Fibroblast of lung (primary cell): ENCODE measurements around the gene NAA10. TPM values are rescaled to one million over a fixed set of nuclear protein-coding genes. Genes with fewer than 3 reads are reported as not detected.

ENCODE experiments used
- DNase-seq, 2 donors: peaks; one replicate each; pipeline versions ENCODE4 v3.0.0 to v3.0.0-alpha.2; 2010; ENCODE audit warnings: low read depth in 2 of 2
- H2AFZ ChIP-seq: 2 replicates; pipeline ENCODE4 v1.5.1; 2012; ENCODE audit warnings: low read length, control low read depth, inconsistent platforms
- H3K27ac ChIP-seq: 2 replicates; pipeline ENCODE4 v1.5.1; 2011; ENCODE audit warnings: low read length, control low read depth; ENCODE audit not compliant: insufficient read depth
- H3K27me3 ChIP-seq: 2 replicates; pipeline ENCODE4 v1.5.1; 2011; ENCODE audit warnings: mild to moderate bottlenecking, low read length; ENCODE audit not compliant: control insufficient read depth, insufficient read depth
- H3K36me3 ChIP-seq: 2 replicates; pipeline ENCODE4 v1.5.1; 2011; ENCODE audit warnings: low read length; ENCODE audit not compliant: control insufficient read depth, insufficient read depth
- H3K4me1 ChIP-seq: 2 replicates; pipeline ENCODE4 v1.5.1; 2011; ENCODE audit warnings: low read length; ENCODE audit not compliant: control insufficient read depth, insufficient read depth; ENCODE audit errors: extremely low read depth
- H3K4me2 ChIP-seq: 2 replicates; pipeline ENCODE4 v1.5.1; 2011; ENCODE audit warnings: low read length, control low read depth; ENCODE audit not compliant: insufficient read depth; ENCODE audit errors: extremely low read depth
- H3K4me3 ChIP-seq, 4 experiments: fragments of 200-600 bp in 1 of 4; sonication (generic) in 1 of 4; replicated peaks in 1 of 4; 2 replicates each; pipeline ENCODE4 v1.5.1; 2011 to 2016; ENCODE audit warnings: low read length in 4 of 4, low read depth in 3 of 4, mild to moderate bottlenecking in 3 of 4, control low read depth in 2 of 4, inconsistent platforms in 1 of 4, mixed read lengths in 1 of 4; ENCODE audit not compliant: insufficient read depth in 1 of 4; ENCODE audit errors: control extremely low read depth in 1 of 4
- H3K79me2 ChIP-seq: 2 replicates; pipeline ENCODE4 v1.5.1; 2012; ENCODE audit warnings: mild to moderate bottlenecking, low read length, inconsistent platforms; ENCODE audit not compliant: control insufficient read depth, insufficient read depth
- H3K9ac ChIP-seq: 2 replicates; pipeline ENCODE4 v1.5.1; 2011; ENCODE audit warnings: mild to moderate bottlenecking, low read length, control low read depth; ENCODE audit not compliant: insufficient read depth
- H3K9me3 ChIP-seq: 2 replicates; pipeline ENCODE4 v1.5.1; 2012; ENCODE audit warnings: low read depth, low read length; ENCODE audit not compliant: control insufficient read depth, insufficient read depth
- H4K20me1 ChIP-seq: 2 replicates; pipeline ENCODE4 v1.5.1; 2011; ENCODE audit warnings: low read length; ENCODE audit not compliant: control insufficient read depth, insufficient read depth; ENCODE audit errors: extremely low read depth
- EZH2 ChIP-seq: IDR thresholded peaks from 2 replicates; pipeline ENCODE4 v1.5.1; 2012; ENCODE audit warnings: low read length, control low read depth, mild to moderate bottlenecking; ENCODE audit errors: missing control alignments
- polyA plus RNA-seq, 2 donors: library from polyadenylated mRNA; depleted of rRNA in 1 of 2; stranded (reverse) in 1 of 2; unstranded in 1 of 2; fragments of >200 nt; gene quantifications; 2 replicates each; pipeline ENCODE4 v1.2.1, GENCODE V29; 2011 to 2012; ENCODE audit warnings: missing spikeins in 1 of 2
- total RNA-seq: library from RNA; depleted of rRNA; stranded (reverse); fragments of >200 nt; gene quantifications from 2 replicates; pipeline ENCODE4 v1.2.1, GENCODE V29; 2014
- TF ChIP-seq, protein P1 (sequence below), 2 donors: IDR thresholded peaks in 1 of 2; conservative IDR thresholded peaks in 1 of 2; 1 replicate in 1 of 2; 2 replicates in 1 of 2; pipeline ENCODE4 v1.5.1; 2011 to 2012; ENCODE audit warnings: low read length in 2 of 2, control low read depth in 1 of 2, inconsistent platforms in 1 of 2, low read depth in 1 of 2, mild to moderate bottlenecking in 1 of 2

Gene NAA10
- total and polyA plus RNA-seq, 2 donors (not counting 1 experiment from before 2014, with no cell fraction given) = 37.0 to 66.2 TPM

DNA sequence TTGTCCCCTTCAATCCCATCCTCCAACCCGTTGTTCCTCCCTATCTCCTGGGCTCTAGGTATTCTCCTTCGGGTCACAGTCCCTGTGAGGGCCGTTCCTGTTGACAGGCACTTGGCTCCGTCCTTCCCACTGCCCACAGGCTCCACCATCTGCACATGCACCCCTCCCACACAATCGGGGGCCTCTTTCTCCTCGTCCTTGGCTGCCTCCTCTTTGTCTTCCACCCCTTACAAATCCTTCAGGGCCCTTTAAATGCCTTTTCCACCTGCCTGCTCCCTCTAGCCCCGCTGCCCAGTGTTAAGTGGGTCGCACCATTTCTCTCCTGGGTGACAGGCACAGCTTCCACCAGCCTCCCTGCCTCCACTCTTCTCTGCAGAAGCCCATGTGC is 33.1 kb downstream of the NAA10 start:
- TF ChIP-seq, protein P1, sequence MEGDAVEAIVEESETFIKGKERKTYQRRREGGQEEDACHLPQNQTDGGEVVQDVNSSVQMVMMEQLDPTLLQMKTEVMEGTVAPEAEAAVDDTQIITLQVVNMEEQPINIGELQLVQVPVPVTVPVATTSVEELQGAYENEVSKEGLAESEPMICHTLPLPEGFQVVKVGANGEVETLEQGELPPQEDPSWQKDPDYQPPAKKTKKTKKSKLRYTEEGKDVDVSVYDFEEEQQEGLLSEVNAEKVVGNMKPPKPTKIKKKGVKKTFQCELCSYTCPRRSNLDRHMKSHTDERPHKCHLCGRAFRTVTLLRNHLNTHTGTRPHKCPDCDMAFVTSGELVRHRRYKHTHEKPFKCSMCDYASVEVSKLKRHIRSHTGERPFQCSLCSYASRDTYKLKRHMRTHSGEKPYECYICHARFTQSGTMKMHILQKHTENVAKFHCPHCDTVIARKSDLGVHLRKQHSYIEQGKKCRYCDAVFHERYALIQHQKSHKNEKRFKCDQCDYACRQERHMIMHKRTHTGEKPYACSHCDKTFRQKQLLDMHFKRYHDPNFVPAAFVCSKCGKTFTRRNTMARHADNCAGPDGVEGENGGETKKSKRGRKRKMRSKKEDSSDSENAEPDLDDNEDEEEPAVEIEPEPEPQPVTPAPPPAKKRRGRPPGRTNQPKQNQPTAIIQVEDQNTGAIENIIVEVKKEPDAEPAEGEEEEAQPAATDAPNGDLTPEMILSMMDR (conservative IDR thresholded peaks at IDR 0.05 in 1 of 2, IDR thresholded peaks at IDR 0.05 in 1 of 2; ENCODE audit: low read depth in 1 of 2, low read length in 2 of 2) = no peak
- no peak for TF ChIP-seq EZH2
- H3K27ac ChIP-seq = no peak overlapping the region
- H2AFZ ChIP-seq = no peak overlapping the region
- H3K9ac ChIP-seq = no peak overlapping the region
- no peaks in the 10 kb centered on the region for H3K36me3 ChIP-seq
- H3K9me3 ChIP-seq = no peaks in the 10 kb centered on the region
- no peaks in the 10 kb centered on the region for H3K79me2 ChIP-seq
- no peak overlapping the region for H3K4me2 ChIP-seq
- no peaks in the 10 kb centered on the region for H3K27me3 ChIP-seq
- no peaks in the 10 kb centered on the region for H4K20me1 ChIP-seq
- no peak overlapping the region for H3K4me3 ChIP-seq
- peaks cover 3% of the 10 kb centered on the region for H3K4me1 ChIP-seq
- no peak for DNase-seq

DNA sequence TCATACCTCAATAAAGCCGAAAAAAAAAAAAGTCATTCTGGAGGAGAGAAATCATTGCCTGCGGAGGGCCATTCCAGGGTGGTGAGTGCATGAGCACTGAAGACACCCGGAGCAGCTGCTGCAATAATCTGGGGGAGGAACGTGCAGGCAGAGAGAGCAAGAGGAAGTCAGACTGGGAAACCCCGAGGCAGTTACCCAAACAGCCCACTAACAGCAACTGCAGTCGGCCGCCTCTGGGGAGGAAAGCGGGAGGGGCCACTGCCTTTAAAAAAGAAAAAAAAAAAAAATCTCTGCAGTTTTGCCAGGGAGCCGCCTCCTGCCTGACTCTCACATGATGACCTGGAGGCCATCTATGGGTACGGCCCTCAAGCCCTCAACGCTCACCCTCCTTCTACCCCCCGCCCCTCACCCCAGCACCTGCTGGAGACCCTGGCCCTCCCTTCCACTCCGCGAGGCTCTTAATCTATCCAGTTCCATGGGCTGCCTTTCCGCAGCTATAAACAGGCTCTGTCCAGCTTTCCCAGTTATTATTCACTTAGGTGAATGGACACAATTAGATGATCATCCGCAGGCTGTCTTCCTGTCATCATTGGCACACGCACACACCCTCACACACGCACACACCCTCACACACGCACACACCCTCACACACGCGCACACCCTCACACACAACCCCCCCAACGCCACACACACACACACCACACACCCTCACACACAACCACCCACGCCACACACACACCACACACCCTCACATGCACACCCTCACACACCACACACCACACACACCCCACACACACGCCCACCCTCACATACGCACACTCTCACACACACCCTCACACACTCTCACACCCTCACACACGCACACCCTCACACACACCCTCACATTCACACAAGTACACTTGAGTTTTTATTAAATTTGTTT is 33.7 kb downstream of the NAA10 start:
- Histone ChIP-seq H4K20me1 (no peaks in the 10 kb centered on the region), H3K9me3 (no peaks in the 10 kb centered on the region), H3K36me3 (no peaks in the 10 kb centered on the region), H3K79me2 (no peaks in the 10 kb centered on the region), H3K27ac (no peak overlapping the region), H3K4me3 (no peak overlapping the region), H3K9ac (no peak overlapping the region), H3K4me2 (peak overlapping the region; percentile 35), H3K27me3 (no peaks in the 10 kb centered on the region), H2AFZ (no peak overlapping the region), H3K4me1 (peaks cover 3% of the 10 kb centered on the region)
- DNase-seq = peak; percentile 61 to 81
- TF ChIP-seq, protein P1 (conservative IDR thresholded peaks at IDR 0.05 in 1 of 2, IDR thresholded peaks at IDR 0.05 in 1 of 2; ENCODE audit: low read depth in 1 of 2, low read length in 2 of 2) = no peak
- TF ChIP-seq EZH2 = no peak

DNA sequence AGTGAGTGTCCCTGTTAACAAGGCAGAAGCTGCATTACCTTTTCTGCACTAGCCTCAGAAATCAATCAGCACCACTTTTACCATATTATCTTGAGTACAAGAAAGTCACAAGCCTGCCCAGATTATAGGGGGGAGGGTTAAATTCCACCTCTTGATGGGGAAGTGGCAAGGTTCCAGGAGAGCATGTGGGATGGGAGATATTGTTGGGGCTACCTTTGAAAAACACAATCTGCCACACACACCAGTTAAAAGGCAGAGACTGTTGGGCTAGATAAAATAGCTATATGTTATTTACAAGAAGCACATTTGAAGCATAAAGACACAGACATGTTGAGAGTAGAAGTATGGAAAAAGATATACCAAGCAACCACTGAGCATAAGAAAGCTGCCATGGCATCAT is 36.9 kb downstream of the NAA10 start:
- Histone ChIP-seq H3K9me3 (no peaks in the 10 kb centered on the region), H2AFZ (no peak overlapping the region), H3K27ac (no peak overlapping the region), H3K4me2 (no peak overlapping the region), H3K4me3 (no peak overlapping the region), H3K36me3 (no peaks in the 10 kb centered on the region), H3K27me3 (no peaks in the 10 kb centered on the region), H4K20me1 (no peaks in the 10 kb centered on the region), H3K4me1 (peaks cover 3% of the 10 kb centered on the region), H3K9ac (no peak overlapping the region), H3K79me2 (no peaks in the 10 kb centered on the region)
- TF ChIP-seq, protein P1 (conservative IDR thresholded peaks at IDR 0.05 in 1 of 2, IDR thresholded peaks at IDR 0.05 in 1 of 2; ENCODE audit: low read depth in 1 of 2, low read length in 2 of 2) = no peak
- no peak for TF ChIP-seq EZH2
- no peak for DNase-seq
